ENCODE results near the gene MXI1.

MXI1 gene

GRCh38 chr10:110306452-110306768, 99.0 kb downstream of the MXI1 start:
- DNase-seq (ENCODE audit: low read depth in 1 of 2, low spot score in 1 of 2): no peak
- Histone ChIP-seq H3K27me3 (ENCODE audit: insufficient read depth, poor library complexity, severe bottlenecking) (no peaks in the 10 kb centered on the region), H3K27ac (replicated peaks) (peak overlapping the region; percentile 16; the same call in 1 of the 2 replicates), H3K4me3 (replicated peaks; ENCODE audit: insufficient read depth, low read length) (no peak overlapping the region)
- TF ChIP-seq CTCF (IDR thresholded peaks at IDR 0.05; ENCODE audit: insufficient read depth, low read length) (no peak), GABPA (IDR thresholded peaks at IDR 0.05; ENCODE audit: low read depth) (no peak), SPI1 (IDR thresholded peaks at IDR 0.05; ENCODE audit: borderline replicate concordance, low read depth) (no peak), REST (IDR thresholded peaks at IDR 0.05; ENCODE audit: insufficient replicate concordance, low read depth) (no peak), POLR2AphosphoS5 (IDR thresholded peaks at IDR 0.05; ENCODE audit: low read depth) (no peak)

GRCh38 chr10:110307805-110308204, 100.4 kb downstream of the MXI1 start:
- Histone ChIP-seq H3K27ac (replicated peaks) (no peak overlapping the region), H3K4me3 (replicated peaks; ENCODE audit: insufficient read depth, low read length) (no peak overlapping the region), H3K27me3 (ENCODE audit: insufficient read depth, poor library complexity, severe bottlenecking) (no peaks in the 10 kb centered on the region)
- TF ChIP-seq GABPA (IDR thresholded peaks at IDR 0.05; ENCODE audit: low read depth) (no peak), REST (IDR thresholded peaks at IDR 0.05; ENCODE audit: insufficient replicate concordance, low read depth) (no peak), SPI1 (IDR thresholded peaks at IDR 0.05; ENCODE audit: borderline replicate concordance, low read depth) (no peak), POLR2AphosphoS5 (IDR thresholded peaks at IDR 0.05; ENCODE audit: low read depth) (no peak), CTCF (IDR thresholded peaks at IDR 0.05; ENCODE audit: insufficient read depth, low read length) (no peak)
- DNase-seq (ENCODE audit: low read depth in 1 of 2, low spot score in 1 of 2): no peak

- DNase-seq (ENCODE audit: low read depth in 1 of 2, low spot score in 1 of 2): no peak
- TF ChIP-seq POLR2AphosphoS5 (IDR thresholded peaks at IDR 0.05; ENCODE audit: low read depth): no peak
Measured at GRCh38 chr10:110310741-110311140, 103.3 kb downstream of the MXI1 start.

GRCh38 chr10:110311357-110311949, 104.0 kb downstream of the MXI1 start:
- DNase-seq (ENCODE audit: low read depth in 1 of 2, low spot score in 1 of 2): peak in 1 of 2 experiments; percentile 38
- no peak overlapping the region for H3K27ac ChIP-seq (replicated peaks)
- TF ChIP-seq GABPA (IDR thresholded peaks at IDR 0.05; ENCODE audit: low read depth): no peak
- TF ChIP-seq CTCF (IDR thresholded peaks at IDR 0.05; ENCODE audit: insufficient read depth, low read length): peak; percentile 35

More at GRCh38 chr10:110310741-110311140, 103.3 kb downstream of the MXI1 start:
- Histone ChIP-seq H3K27ac (replicated peaks) (no peak overlapping the region), H3K27me3 (ENCODE audit: insufficient read depth, poor library complexity, severe bottlenecking) (no peaks in the 10 kb centered on the region), H3K4me3 (replicated peaks; ENCODE audit: insufficient read depth, low read length) (no peak overlapping the region)

More at GRCh38 chr10:110311357-110311949, 104.0 kb downstream of the MXI1 start:
- Histone ChIP-seq H3K4me3 (replicated peaks; ENCODE audit: insufficient read depth, low read length) (no peak overlapping the region), H3K27me3 (ENCODE audit: insufficient read depth, poor library complexity, severe bottlenecking) (no peaks in the 10 kb centered on the region)
